B cell (primary cell): ENCODE measurements around the gene NFIC.

Experiments
- CTCF ChIP-seq: fragments of 200-600 bp; IDR thresholded peaks from one replicate; pipeline ENCODE4 v1.8.0; 2022; ENCODE audit warnings: antibody characterized with exemption, mild to moderate bottlenecking
- EZH2 ChIP-seq: IDR thresholded peaks from 2 replicates; pipeline ENCODE4 v1.6.1; 2012; ENCODE audit warnings: borderline replicate concordance, low read depth, mild to moderate bottlenecking, moderate library complexity, low read length; ENCODE audit not compliant: insufficient read depth, poor library complexity, severe bottlenecking

GRCh38 chr19:3369337-3370213, 3.2 kb downstream of the NFIC start:
- TF ChIP-seq EZH2 = no peak
- no peak for TF ChIP-seq CTCF
